H54 (cell line): ENCODE results near the gene KIAA0040.

ENCODE experiments used
- DNase-seq: peaks from one replicate; pipeline ENCODE4 v3.0.0; 2011; ENCODE audit warnings: low spot score, mixed read lengths; ENCODE audit not compliant: insufficient read length
- FAIRE-seq: peaks from 3 replicates; lab custom pipeline; 2011; peaks lifted over from hg19 to GRCh38; lab: Jason Lieb, UNC
- POLR2A ChIP-seq: IDR thresholded peaks from 2 replicates; pipeline ENCODE4 v1.6.1; 2011; ENCODE audit warnings: low read depth, mild to moderate bottlenecking, low read length

KIAA0040 gene

DNA sequence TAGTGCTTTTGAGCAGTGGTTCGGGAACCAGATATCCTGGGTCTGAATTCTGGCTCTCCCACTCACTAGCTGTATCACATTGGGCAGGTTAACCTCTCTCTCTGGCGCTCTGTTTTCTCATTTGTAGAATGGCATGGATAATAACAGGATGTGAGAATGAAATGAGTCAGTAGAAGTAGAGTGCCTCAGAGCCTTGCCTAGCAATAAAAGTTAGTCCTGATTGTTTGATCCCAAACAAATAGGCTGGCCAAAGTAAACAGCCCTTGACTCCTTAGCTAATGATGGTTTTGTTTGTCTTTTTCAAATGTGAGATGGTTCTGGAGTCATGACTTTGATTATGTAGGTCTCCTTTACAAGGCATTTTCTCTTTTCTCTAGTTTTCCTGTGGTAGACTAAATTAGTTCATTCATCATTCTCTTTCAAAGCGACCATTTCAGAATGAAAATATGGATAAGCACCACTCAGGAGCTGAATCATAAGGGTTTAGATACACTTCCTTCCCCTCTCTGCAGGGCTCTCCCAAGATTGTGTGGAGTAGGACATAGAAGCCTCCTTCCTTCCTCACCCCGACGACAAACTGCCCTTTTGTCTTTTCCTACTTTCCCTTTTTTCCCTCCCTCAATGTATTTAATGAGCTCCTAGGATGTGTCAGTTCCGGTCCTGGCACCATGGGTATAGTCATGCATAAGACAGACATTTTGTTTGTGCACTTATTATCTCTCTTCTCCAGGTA lies 23.1 kb downstream of the KIAA0040 start:
- no peak for FAIRE-seq
- no peak for TF ChIP-seq POLR2A
- DNase-seq = no peak

DNA sequence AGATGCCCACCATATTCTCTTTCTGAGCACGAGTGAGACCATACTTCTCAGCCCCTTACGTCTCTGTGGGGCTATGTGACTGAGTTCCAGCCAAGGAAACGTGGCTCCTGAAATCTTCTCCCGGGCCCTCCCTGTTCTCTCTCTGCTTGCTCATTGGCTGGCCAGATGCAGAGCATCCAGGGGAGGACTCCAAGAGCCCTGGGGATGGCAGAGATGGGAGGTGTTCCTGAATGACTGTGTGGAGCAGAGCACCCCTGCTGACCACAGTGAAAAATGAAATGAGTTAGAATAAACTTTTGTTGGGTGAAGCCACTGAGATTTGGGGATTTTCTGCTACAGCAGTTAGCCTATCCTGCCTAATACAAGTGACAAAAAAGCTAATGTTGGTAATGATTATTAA lies 23.8 kb downstream of the KIAA0040 start:
- FAIRE-seq (no peak), DNase-seq (no peak)
- TF ChIP-seq POLR2A = no peak

DNA sequence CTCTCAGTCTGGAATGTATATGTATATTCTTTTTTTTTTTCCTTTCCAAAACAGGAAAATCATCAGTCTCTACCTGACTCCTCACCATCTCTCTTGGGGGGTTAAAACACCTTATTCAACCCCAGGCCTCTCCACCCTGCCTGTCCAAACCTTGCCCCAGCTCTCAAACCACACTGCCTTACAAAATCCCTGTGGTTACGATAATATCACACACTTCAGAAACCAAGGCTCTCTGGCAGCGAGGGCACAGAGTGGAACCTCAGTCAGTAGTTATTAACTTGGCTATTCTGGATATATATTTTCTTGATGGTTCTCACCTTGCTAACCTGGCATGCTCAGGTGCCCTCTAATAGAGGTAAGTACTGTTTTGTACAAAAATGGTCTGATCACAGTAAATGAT lies 24.7 kb downstream of the KIAA0040 start:
- no peak for TF ChIP-seq POLR2A
- DNase-seq = no peak
- no peak for FAIRE-seq

DNA sequence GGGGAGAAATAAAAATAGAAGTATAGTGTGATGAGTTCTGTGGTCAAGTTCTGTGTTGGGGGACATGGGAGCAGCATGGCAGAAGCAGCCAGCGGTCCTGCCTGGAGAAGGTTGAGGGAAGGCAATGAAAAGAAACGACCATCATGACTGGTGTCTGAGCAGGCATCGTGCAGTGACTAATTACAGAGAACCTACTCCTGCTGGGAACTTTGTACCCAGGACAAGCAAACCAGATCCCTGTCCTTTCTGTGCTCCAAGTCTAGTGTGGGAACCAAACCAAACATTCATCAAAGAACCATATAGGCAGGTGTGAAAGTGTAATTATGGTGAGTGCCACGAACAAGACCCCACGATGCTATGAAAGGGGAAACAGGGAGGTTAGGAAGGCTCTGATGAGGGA lies 25.8 kb downstream of the KIAA0040 start:
- FAIRE-seq = no peak
- TF ChIP-seq POLR2A = no peak
- no peak for DNase-seq

DNA sequence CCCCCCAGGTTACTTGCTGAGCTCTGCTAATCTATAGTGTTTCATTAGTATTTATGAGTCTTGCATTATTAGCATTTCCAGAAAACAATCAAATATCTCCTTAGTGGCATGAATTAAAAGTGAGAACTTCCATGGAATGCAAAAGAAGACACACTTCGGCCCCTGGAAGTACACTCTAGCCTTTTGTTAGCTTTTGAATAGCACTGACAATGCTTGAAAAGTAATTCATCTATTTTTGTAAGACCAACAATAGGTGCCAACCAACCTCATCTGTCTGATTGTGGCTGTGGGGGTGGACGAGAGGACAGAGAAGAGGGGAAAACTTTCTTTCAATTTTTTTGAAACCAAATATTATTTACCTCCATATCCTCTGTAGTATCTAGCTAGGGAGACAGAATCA lies 27.8 kb downstream of the KIAA0040 start:
- DNase-seq = no peak
- no peak for TF ChIP-seq POLR2A
- FAIRE-seq = no peak

DNA sequence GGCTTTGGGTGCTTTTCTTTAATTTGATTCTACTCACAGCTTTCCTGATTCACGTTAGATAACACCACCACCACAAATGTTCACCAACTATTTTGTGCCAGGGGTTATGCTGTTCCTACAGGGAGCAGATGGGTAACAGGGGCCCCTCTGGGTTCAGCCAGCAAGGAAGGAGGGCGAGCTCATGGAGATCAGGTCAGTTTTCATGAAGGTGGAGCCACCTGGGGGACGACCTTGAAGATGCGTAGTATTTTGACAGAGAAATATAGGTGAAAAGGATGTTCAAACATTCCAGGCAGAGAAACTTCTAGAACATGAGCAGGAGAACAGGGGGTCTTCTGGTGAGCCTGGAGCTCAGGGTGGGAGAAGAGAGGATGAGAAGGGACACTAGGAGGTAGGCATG lies 28.9 kb downstream of the KIAA0040 start:
- DNase-seq = no peak
- FAIRE-seq = no peak
- TF ChIP-seq POLR2A = no peak

DNA sequence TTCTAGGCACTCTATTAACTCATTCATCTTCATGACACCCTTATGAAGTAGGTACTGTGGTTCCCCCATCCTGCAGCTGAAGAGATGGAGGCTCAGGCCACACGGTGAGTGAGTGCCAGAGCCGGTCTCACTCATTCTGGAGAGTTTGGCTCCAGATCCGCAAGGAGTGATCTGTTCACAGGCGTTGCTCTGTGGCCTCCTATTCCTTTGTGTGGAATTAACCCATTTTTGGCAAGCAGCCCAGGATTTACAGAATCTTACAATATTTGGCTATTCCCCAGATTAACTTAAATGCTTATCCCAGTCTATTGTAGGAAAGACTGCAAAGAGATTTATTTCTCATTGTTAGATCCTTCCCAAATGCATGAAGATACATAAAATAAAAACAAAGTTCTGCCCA lies 29.6 kb downstream of the KIAA0040 start:
- FAIRE-seq (no peak), DNase-seq (no peak)
- TF ChIP-seq POLR2A = no peak

DNA sequence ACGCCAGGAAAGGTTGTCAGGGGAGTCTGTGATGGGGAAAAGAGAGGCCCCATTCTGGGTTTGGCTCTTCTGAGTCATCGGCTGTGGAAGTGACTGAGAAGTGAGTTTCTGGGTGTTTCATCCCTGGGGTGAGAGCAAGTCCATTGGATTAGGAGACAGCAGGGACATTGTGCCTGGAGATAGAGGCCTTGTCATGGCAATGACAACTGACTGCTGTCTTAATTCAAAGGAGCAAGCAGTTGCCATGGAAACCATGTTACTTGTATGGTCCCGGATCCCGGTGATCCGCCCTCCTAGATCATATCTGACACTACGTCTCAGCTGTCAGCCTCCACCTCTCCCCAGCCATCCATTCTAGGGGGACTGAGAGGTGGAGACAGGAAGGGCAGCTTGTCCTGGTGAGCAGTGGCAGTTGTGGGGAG lies 34.4 kb downstream of the KIAA0040 start:
- DNase-seq (no peak), FAIRE-seq (no peak)
- TF ChIP-seq POLR2A = no peak

DNA sequence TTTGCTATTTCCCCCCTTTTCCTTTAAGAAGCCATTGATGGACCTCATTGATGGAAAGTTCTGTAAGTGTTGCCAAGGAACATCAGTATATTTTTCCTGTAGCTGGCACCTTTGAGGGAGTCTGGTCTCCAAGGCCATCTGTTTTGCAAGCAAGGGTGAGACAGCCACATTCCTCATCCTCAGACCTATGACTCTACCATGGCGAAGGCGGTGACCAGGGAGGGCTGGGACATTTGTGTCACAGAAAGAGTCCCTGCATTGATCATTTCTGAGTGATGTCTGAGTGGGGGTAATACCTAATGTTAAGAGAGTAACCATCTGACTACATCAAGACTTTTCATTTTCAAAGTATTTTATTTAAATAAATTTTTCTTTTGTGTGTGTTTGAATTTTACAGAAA lies 35.4 kb downstream of the KIAA0040 start:
- no peak for FAIRE-seq
- TF ChIP-seq POLR2A = no peak
- DNase-seq = no peak

DNA sequence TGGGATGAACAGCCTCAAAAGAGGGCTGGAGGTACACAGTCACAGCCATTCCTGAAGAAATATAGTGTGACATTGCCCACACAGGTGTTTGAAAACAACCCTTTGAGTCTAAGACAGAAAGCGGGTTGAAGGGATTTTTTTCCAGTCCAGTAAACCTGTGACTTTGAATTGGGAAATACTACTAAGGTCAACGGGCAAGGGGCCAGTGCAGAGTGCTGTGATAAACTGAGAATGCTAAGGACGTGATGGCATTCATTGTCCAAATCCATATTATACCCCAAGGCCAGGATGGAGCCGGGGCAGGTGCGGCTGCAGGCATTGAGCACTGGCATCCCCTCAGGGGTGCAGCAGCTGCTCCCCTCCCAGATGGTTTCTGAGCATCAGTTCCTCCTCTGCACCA lies 36.6 kb downstream of the KIAA0040 start:
- no peak for TF ChIP-seq POLR2A
- FAIRE-seq (no peak), DNase-seq (no peak)

DNA sequence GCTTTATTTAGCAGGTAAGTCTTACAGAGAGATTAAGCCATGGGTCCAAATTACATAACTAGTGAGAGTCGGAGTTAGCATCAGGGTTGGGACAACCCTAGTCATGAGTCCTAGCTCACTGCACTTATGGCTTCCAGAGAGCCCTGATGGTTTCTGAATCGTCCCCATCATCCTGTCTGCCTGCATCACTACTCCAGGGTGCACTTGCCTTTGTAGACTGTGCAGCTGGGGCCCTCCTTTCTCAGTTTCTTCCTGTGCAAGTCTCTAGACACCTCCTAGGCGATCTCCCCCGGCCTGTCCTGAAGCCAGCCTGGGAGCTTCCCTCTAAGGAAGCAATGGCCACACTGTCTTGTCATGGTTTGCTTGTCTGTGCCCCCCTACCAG lies 37.1 kb downstream of the KIAA0040 start:
- DNase-seq = no peak
- no peak for FAIRE-seq
- TF ChIP-seq POLR2A = no peak

DNA sequence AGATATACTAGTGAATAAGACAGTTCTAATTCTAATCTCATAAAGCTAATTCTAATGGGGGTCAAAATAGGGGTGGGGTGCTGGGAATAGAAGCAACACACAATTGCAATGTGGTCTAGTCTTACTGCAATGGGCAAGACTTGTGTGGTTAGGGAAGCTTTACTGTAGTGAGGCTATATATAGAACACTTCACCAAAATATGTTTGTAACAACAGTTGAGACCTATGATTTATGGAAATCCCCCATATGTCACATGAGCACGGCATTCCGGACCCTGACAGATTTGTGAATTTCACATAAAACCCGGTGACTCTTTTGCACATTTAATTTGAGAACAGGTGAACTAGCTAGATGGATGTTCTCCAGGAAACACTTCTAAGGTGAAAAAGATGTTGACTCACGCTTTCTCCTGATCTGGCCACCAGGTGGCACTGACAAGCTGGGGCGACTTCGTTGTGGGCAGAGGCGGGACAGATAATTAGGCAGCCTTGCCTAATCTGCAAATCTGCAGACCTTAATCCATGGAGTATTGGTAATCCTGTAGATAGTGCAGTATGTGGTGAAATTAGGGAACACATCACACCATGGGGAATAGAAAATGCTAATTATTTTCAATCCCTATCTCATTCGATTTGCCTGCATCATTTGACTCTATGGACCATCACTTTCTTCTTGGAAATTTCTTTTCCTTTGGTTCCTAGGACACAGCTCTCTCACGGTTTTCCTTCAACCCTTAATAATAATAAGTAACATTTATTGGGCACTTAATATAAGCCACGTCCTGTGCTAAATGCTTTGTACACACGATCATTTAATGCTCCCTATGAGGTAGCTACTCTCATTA lies 37.7 kb downstream of the KIAA0040 start:
- no peak for TF ChIP-seq POLR2A
- no peak for DNase-seq
- no peak for FAIRE-seq

DNA sequence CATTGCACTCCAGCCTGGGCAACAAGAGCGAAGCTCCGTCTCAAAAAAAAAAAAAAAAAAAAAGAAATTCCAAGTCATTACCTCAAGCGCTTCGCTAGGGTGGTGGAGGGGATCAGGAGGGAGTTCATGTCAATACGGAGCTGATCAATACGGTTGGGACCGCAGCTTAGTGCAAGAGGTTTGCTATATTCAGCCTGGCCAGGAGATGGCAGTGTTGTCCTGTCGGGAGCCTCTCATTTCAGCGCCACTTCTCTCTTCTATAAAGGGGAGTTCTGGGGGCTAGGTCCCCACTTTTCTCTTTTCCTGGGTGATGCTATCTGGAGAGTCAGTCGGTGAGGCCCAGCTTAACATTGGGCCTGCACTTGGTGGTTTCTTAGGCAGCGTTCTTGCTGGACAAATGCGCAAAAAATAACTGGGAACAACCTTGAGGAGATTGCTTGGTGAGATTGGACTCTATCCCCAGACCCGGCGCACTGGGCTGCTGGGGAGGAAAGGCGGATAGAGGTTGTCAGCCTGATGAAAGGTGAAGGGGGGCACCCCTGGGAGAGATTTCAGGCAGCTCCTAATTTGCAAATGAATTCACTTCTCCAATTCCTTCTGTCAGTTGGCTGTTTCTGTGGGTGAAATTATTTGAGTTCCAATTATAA lies 40.4 kb downstream of the KIAA0040 start:
- no peak for DNase-seq
- FAIRE-seq = no peak
- no peak for TF ChIP-seq POLR2A

DNA sequence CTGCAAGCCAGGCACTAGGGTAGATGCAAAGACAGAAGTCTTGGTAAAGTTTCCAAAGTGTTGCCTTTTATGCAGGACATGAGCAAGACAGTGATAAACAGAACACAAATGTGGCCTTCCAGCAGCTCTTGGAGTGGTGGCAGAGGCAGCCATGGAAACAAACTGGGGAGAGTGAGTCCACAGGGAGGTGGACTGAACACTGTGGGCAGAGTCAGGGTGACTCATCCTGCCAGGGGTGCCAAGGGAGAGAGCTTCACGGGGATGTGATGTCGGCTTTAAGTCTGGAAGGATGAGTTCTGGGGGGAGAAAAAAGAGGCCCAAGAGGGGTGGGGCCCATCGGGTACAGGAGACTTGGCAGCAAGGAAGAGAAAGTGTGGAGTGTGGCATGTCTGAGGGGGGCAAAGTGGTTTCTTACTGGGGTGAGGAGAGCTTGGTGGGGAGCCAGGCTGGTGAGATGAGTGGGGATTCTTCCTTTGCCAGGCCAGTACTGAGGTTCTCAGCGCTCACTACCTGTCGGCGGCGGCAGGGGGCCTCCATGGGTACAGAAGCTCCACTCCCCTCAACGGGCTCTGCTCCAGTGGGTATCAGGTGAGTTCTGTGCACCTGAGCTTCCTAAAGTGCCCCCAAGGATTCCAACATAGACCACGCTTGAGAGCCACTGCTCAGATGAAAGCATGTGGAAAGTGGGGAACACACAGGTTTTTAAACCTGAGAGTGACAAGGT lies 41.8 kb downstream of the KIAA0040 start:
- TF ChIP-seq POLR2A = no peak
- FAIRE-seq = no peak
- DNase-seq = peak; percentile 77

DNA sequence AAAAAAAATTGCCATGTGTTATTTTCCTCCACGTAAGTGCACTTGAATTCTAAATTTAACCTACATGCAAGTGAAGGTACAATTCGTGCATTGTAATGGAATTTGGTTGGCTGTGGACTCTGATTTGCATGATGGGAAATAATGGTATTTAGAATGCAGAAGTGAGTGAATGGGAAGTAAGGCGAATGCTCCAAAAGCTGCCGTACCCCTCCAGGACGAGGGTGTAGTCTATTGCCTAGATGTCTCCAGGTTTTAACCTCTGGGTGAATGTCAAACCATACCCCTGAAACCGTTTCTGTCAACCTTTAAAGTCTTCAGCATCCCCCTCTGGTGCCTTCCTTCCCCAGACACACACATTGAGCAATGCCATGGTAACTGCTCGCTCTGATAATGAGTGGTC lies 44.5 kb downstream of the KIAA0040 start:
- TF ChIP-seq POLR2A = no peak
- DNase-seq (no peak), FAIRE-seq (no peak)
